Karpas-422 (cell line): Measurements from ENCODE around the gene EYS. TPM values are rescaled to one million over a fixed set of nuclear protein-coding genes. Genes with fewer than 3 reads are reported as not detected.

ENCODE experiments used
- DNase-seq: peaks from one replicate; pipeline ENCODE4 v3.0.0-alpha.2; 2015
- H2AFZ ChIP-seq: fragments of 200-600 bp; sonication (generic); 2 replicates; pipeline ENCODE4 v1.6.1; 2014; ENCODE audit warnings: antibody characterized with exemption, low read length, mixed read lengths
- H3K27ac ChIP-seq: fragments of 200-600 bp; sonication (generic); 2 replicates; pipeline ENCODE4 v1.5.1; 2014; ENCODE audit warnings: mild to moderate bottlenecking, low read length, moderate library complexity
- H3K27me3 ChIP-seq: fragments of 200-600 bp; sonication (generic); 2 replicates; pipeline ENCODE4 v1.6.1; 2014; ENCODE audit warnings: low read length, mixed read lengths
- H3K36me3 ChIP-seq: fragments of 200-600 bp; sonication (generic); 2 replicates; pipeline ENCODE4 v1.6.1; 2014; ENCODE audit warnings: low read length, mixed read lengths; ENCODE audit not compliant: insufficient read depth
- H3K4me1 ChIP-seq: fragments of 200-600 bp; sonication (generic); 2 replicates; pipeline ENCODE4 v1.6.1; 2014; ENCODE audit warnings: mild to moderate bottlenecking, low read length, mixed read lengths
- H3K4me2 ChIP-seq: fragments of 200-600 bp; sonication (generic); 2 replicates; pipeline ENCODE4 v1.6.1; 2014; ENCODE audit warnings: low read length, low read depth, mild to moderate bottlenecking; ENCODE audit not compliant: poor library complexity, severe bottlenecking
- H3K4me3 ChIP-seq: fragments of 200-600 bp; sonication (generic); 2 replicates; pipeline ENCODE4 v1.5.1; 2014; ENCODE audit warnings: mild to moderate bottlenecking, antibody characterized with exemption, low read length, mixed read lengths
- H3K79me2 ChIP-seq: fragments of 200-600 bp; sonication (generic); 2 replicates; pipeline ENCODE4 v1.6.1; 2014; ENCODE audit warnings: mild to moderate bottlenecking, low read length, mixed read lengths
- H3K9ac ChIP-seq: fragments of 200-600 bp; sonication (generic); 2 replicates; pipeline ENCODE4 v1.6.0; 2014; ENCODE audit warnings: low read length
- H3K9me2 ChIP-seq: fragments of 200-600 bp; sonication (generic), shearing (Covaris generic); replicated peaks from 2 replicates; pipeline ENCODE4 v1.6.0; 2014; ENCODE audit warnings: mild to moderate bottlenecking, low read length, moderate library complexity; ENCODE audit not compliant: insufficient read depth
- H3K9me3 ChIP-seq: fragments of 300-700, 200-600 bp; sonication (generic); 2 replicates; pipeline ENCODE4 v1.6.1; 2014; ENCODE audit warnings: low read length, mixed read lengths
- H4K20me1 ChIP-seq: fragments of 200-600 bp; sonication (generic); 2 replicates; pipeline ENCODE4 v1.6.1; 2014; ENCODE audit warnings: mild to moderate bottlenecking, antibody characterized with exemption, low read length, low read depth; ENCODE audit not compliant: insufficient read depth
- total RNA-seq: library from RNA; depleted of rRNA; stranded (reverse); fragments of >200 nt; shearing (Covaris generic); gene quantifications from 2 replicates; pipeline ENCODE4 v1.2.3, GENCODE V29; 2014; ENCODE audit warnings: low replicate concordance

EYS gene
- total RNA-seq, 1 experiment from 2014 or later = not detected

DNA sequence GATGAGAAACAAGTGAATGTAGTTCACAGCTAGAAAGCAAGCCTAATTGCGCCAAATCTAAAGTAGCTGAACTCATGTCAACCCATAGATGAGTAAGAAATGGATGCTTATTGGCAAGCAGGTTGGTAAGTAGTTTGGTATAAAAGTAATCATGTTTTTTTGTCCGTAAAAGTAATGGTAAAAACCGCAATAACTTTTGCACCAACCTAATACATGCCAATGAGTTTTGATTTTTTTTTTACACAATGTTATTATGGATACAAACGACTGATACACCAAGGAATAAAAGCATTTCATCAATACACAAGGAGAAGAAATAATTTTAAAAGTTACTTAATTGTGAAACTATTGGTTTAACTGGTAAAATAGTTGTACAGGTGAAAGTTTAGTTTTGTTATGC lies 977.5 kb downstream of the EYS start:
- H2AFZ ChIP-seq = no peak overlapping the region
- H3K4me2 ChIP-seq = no peak overlapping the region
- DNase-seq = no peak
- no peaks in the 10 kb centered on the region for H3K4me1 ChIP-seq
- H3K27me3 ChIP-seq = no peaks in the 10 kb centered on the region
- H3K36me3 ChIP-seq = no peaks in the 10 kb centered on the region
- H3K9ac ChIP-seq = no peak overlapping the region
- H3K4me3 ChIP-seq = no peak overlapping the region
- H3K27ac ChIP-seq = no peak overlapping the region
- H4K20me1 ChIP-seq = no peaks in the 10 kb centered on the region
- no peaks in the 10 kb centered on the region for H3K9me2 ChIP-seq
- no peaks in the 10 kb centered on the region for H3K79me2 ChIP-seq
- peaks cover 18% of the 10 kb centered on the region for H3K9me3 ChIP-seq

DNA sequence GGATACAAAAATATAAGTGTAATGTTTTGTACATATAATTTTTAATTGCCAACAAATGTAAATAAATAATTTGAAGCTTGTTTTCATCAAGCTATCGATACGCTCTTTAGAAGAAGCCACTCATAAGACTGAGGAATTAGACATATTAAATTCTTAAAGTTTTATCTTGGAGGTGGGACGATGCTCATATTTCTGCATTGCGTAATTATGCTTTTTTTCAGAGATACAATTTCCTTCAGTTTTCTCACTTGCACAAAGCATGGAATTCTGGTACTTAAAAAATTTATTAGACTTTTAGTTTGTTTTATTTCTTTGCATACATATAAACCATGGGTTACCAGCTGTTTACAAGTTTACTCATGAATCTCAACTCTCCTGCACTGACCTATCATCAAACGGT lies 980.0 kb downstream of the EYS start:
- Histone ChIP-seq H2AFZ (no peak overlapping the region), H3K4me3 (no peak overlapping the region), H3K79me2 (no peaks in the 10 kb centered on the region), H3K27ac (no peak overlapping the region), H3K9me3 (peaks cover 20% of the 10 kb centered on the region), H3K4me2 (no peak overlapping the region), H3K9me2 (no peaks in the 10 kb centered on the region; the same call in 1 of the 2 replicates), H3K4me1 (no peaks in the 10 kb centered on the region), H3K9ac (no peak overlapping the region), H3K27me3 (no peaks in the 10 kb centered on the region), H3K36me3 (no peaks in the 10 kb centered on the region), H4K20me1 (no peaks in the 10 kb centered on the region)
- no peak for DNase-seq

DNA sequence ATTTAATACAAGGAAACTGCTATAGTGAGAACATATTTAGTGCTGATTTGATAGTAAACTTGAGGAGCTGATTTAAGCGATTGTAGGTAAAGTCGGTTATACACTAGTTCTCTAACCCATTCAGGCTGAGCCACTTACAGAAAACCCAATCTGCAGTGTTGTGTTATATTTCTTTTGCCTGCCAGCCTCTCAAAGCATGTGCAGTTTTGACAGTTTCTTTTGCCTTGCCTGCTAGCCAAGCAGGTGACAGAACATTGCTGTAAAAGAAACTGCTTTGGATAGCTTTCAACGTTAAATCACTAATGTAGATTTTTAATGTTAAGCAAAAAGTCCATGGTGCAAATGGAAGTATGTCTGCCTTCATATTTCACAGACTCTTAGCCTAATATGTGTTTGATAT lies 982.9 kb downstream of the EYS start:
- Histone ChIP-seq H3K79me2 (no peaks in the 10 kb centered on the region), H3K9me2 (no peaks in the 10 kb centered on the region; the same call in 1 of the 2 replicates), H3K4me1 (no peaks in the 10 kb centered on the region), H3K27me3 (no peaks in the 10 kb centered on the region), H3K9ac (no peak overlapping the region), H4K20me1 (no peaks in the 10 kb centered on the region), H3K27ac (no peak overlapping the region), H3K9me3 (peaks cover 13% of the 10 kb centered on the region), H2AFZ (no peak overlapping the region), H3K4me2 (no peak overlapping the region), H3K4me3 (no peak overlapping the region), H3K36me3 (no peaks in the 10 kb centered on the region)
- DNase-seq = no peak

DNA sequence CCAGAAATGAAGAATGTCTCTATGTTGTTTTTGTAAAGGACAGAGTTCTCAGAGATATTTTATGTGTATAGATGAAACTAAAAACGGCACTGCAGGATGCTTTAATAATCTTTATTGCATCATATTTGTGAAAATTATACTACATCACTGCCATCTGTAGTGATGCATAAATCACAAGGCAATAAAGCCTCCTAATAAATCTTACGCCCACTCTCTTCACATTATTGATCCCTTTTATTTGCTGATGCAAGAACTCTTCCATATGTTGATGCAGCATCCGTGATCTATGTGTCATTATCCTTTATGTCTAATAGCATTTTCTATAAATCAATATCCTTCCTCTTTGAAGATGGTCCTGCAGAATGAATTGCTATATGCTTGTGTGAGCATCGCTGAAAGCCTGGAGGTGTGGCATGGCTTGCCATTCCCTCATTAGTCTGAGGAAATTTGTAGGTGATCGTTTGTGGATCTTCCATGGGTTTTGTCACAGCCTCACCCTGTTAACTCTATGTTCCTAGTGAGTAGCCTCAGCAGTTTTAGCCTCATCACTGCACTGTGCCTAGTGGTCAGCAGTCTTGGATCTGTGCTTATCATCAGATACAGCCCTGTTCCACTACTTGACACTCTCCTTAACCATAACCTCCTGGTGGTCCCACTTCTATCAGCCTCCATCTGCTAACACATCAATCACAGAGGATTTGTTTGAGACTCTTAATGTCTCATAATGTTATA lies 983.5 kb downstream of the EYS start:
- H3K27ac ChIP-seq = no peak overlapping the region
- H2AFZ ChIP-seq = no peak overlapping the region

DNA sequence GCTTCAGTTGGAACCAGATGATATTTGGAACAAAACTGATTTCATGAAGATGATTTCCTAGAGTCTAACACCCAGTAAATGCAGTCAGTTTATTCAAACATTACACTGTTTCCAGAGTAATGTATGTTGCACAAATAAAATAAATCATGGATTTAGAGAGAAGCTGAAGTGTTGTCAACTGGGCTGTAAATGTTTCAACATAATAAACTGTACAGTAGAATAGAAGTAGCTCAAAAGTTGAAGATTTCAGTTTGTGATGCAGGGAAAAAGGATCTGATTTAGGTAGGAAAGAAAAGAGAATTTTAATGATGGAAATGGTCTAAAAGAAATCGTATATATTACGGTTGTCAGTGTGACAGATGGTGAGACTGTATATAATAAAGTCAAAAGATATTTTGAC lies 985.2 kb downstream of the EYS start:
- no peaks in the 10 kb centered on the region; the same call in 1 of the 2 replicates for H3K9me2 ChIP-seq
- no peak overlapping the region for H3K4me3 ChIP-seq
- H3K4me2 ChIP-seq = no peak overlapping the region
- no peaks in the 10 kb centered on the region for H3K79me2 ChIP-seq
- no peak overlapping the region for H2AFZ ChIP-seq
- no peaks in the 10 kb centered on the region for H4K20me1 ChIP-seq
- no peak overlapping the region for H3K9ac ChIP-seq
- H3K27me3 ChIP-seq = no peaks in the 10 kb centered on the region
- H3K4me1 ChIP-seq = no peaks in the 10 kb centered on the region
- peaks cover 14% of the 10 kb centered on the region; the same call in 1 of the 2 replicates for H3K9me3 ChIP-seq
- H3K27ac ChIP-seq = no peak overlapping the region
- H3K36me3 ChIP-seq = no peaks in the 10 kb centered on the region
- DNase-seq = no peak

More for the DNA sequence above, 983.5 kb downstream of the EYS start:
- H3K9me2 ChIP-seq = no peaks in the 10 kb centered on the region; the same call in 1 of the 2 replicates
- H3K9ac ChIP-seq = no peak overlapping the region
- peaks cover 19% of the 10 kb centered on the region for H3K9me3 ChIP-seq
- H3K36me3 ChIP-seq = no peaks in the 10 kb centered on the region
- no peak for DNase-seq
- no peaks in the 10 kb centered on the region for H3K4me1 ChIP-seq
- no peaks in the 10 kb centered on the region for H3K27me3 ChIP-seq
- no peaks in the 10 kb centered on the region for H3K79me2 ChIP-seq
- no peak overlapping the region for H3K4me2 ChIP-seq
- H4K20me1 ChIP-seq = no peaks in the 10 kb centered on the region
- H3K4me3 ChIP-seq = no peak overlapping the region

DNA sequence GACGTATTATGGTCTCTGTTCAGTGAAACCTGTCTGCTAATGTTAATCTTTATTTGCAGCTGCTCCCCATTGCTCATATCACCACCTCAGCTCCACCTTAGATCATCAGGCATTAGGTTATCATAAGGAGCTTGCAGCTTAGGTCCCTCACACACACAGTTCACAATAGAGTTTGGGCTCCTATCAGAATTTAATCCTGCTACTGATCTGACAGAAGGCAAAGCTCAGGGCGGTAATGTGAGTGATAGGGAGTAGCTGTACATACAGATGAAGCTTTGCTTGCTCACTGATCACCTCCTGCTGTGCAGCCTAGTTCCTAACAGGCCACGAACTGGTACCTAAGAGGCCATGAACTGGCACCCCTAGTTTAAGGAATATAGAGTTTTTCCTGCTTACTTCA lies 989.7 kb downstream of the EYS start:
- H3K27ac ChIP-seq = no peak overlapping the region
- H3K4me3 ChIP-seq = no peak overlapping the region
- H3K9ac ChIP-seq = no peak overlapping the region
- H3K79me2 ChIP-seq = no peaks in the 10 kb centered on the region
- no peaks in the 10 kb centered on the region for H3K9me2 ChIP-seq
- H3K4me2 ChIP-seq = no peak overlapping the region
- DNase-seq = no peak
- H3K27me3 ChIP-seq = no peaks in the 10 kb centered on the region
- H2AFZ ChIP-seq = no peak overlapping the region
- no peaks in the 10 kb centered on the region for H3K36me3 ChIP-seq
- no peaks in the 10 kb centered on the region for H4K20me1 ChIP-seq
- H3K4me1 ChIP-seq = no peaks in the 10 kb centered on the region
- H3K9me3 ChIP-seq = peaks cover 11% of the 10 kb centered on the region; the same call in 1 of the 2 replicates

DNA sequence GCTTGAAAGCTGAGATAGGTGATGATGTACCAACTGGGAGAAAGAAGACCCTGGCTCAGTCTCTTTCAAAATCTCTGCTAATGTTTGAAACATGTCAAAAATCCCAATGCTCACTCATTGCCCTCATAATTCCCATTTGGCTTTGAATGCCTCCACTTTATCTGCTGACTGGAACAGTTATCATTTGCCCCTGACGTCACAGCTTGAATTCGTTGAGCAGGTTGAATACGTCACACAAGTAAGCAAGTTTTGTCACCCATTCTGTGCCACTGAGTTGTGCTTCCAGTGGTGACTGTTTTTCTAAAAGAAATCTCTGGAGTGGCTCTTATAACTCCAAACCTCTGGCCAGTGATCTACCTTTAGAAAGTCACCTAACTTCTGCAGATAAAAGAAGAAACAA lies 991.4 kb downstream of the EYS start:
- no peak for DNase-seq
- Histone ChIP-seq H2AFZ (no peak overlapping the region), H3K36me3 (no peaks in the 10 kb centered on the region), H3K79me2 (no peaks in the 10 kb centered on the region), H3K9me3 (peaks cover 14% of the 10 kb centered on the region; the same call in 1 of the 2 replicates), H3K27me3 (no peaks in the 10 kb centered on the region), H3K4me3 (no peak overlapping the region), H3K9ac (no peak overlapping the region), H3K4me1 (no peaks in the 10 kb centered on the region), H3K4me2 (no peak overlapping the region), H3K9me2 (no peaks in the 10 kb centered on the region), H4K20me1 (no peaks in the 10 kb centered on the region), H3K27ac (no peak overlapping the region)

DNA sequence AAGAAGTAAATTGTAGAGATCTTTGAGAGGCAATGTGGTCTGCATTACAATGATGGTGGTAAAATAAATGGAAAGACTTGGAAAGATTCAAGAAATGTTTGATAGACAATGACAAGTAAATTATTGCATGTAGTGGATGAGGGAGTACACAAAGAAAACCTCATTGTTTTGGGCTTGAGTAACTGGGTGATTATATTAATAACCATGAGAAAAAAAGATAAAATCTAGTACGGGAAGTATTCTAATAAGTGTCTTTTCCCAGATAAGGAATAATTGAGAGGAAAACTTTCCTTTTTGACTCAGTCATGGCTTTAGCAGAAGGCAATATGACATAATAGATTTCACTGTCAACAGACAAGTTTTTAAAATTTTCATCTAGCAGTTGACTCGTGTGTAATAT lies 993.0 kb downstream of the EYS start:
- no peak for DNase-seq
- Histone ChIP-seq H4K20me1 (no peaks in the 10 kb centered on the region), H3K36me3 (no peaks in the 10 kb centered on the region), H3K4me1 (no peaks in the 10 kb centered on the region), H2AFZ (no peak overlapping the region), H3K79me2 (no peaks in the 10 kb centered on the region), H3K4me3 (no peak overlapping the region), H3K27ac (no peak overlapping the region), H3K9ac (no peak overlapping the region), H3K27me3 (no peaks in the 10 kb centered on the region), H3K4me2 (no peak overlapping the region), H3K9me3 (peaks cover 19% of the 10 kb centered on the region; the same call in 1 of the 2 replicates), H3K9me2 (no peaks in the 10 kb centered on the region)
